GM20000 (cell line): Measurements from ENCODE around the gene DMD.
A peak's percentile ranks its signal among the peaks of the same experiment; 100 is the strongest.

ENCODE experiments used
- DNase-seq: peaks from one replicate; pipeline ENCODE4 v3.0.0; 2012; ENCODE audit warnings: low spot score
- CTCF ChIP-seq: IDR thresholded peaks from 2 replicates; pipeline ENCODE4 v1.5.1; 2012; ENCODE audit warnings: mild to moderate bottlenecking, control low read depth; ENCODE audit errors: extremely low read depth, missing control alignments

DMD gene

GRCh38 chrX:32495855-32496254, 715.5 kb downstream of the DMD start:
- no peak for TF ChIP-seq CTCF
- no peak for DNase-seq

GRCh38 chrX:32489125-32489524, 722.2 kb downstream of the DMD start:
- no peak for TF ChIP-seq CTCF
- no peak for DNase-seq

- DNase-seq: peak; percentile 0
- TF ChIP-seq CTCF: no peak
Observed at GRCh38 chrX:32483534-32484136, 727.7 kb downstream of the DMD start.

- DNase-seq: no peak
- no peak for TF ChIP-seq CTCF
Observed at GRCh38 chrX:32480019-32480418, 731.3 kb downstream of the DMD start.

GRCh38 chrX:32472364-32472763, 739.0 kb downstream of the DMD start:
- TF ChIP-seq CTCF: no peak
- no peak for DNase-seq

- no peak for DNase-seq
- no peak for TF ChIP-seq CTCF
Observed at GRCh38 chrX:32455704-32456103, 755.6 kb downstream of the DMD start.

- no peak for DNase-seq
- no peak for TF ChIP-seq CTCF
Observed at GRCh38 chrX:32451954-32452695, 759.2 kb downstream of the DMD start.
